PC-3 (cell line): Measurements from ENCODE around the gene SETMAR. TPM values are rescaled to one million over a fixed set of nuclear protein-coding genes. Genes with fewer than 3 reads are reported as not detected.

Experiments
- ATAC-seq: fragments of 200-7000 bp; cut with Tn5 transposase; 2 replicates; pipeline ENCODE4 v1.9.1; 2020; ENCODE audit warnings: mild to moderate bottlenecking, moderate library complexity
- BruUV-seq: library from RNA; stranded (reverse); fragments of 400-500 nt; replicated peaks from 2 replicates; lab custom pipeline; 2021; lab: Mats Ljungman, UMichigan
- CTCF ChIA-PET: fragments of 300-600 bp; sonication (Branson Sonifier 250); formaldehyde crosslinking; loops from one replicate; lab custom pipeline; 2022; ENCODE audit warnings: antibody characterized with exemption; lab: Charles Lee
- POLR2A ChIA-PET: fragments of 300-600 bp; sonication (Branson Sonifier 250); formaldehyde crosslinking; loops from one replicate; lab custom pipeline; 2022; ENCODE audit warnings: antibody characterized with exemption; ENCODE audit not compliant: unreplicated experiment; lab: Charles Lee
- DNase-seq: peaks from one replicate; pipeline ENCODE4 v3.0.0-alpha.2; 2015
- H2AFZ ChIP-seq: fragments of 300-600 bp; sonication (generic); 2 replicates; pipeline ENCODE4 v1.6.0; 2016; ENCODE audit warnings: antibody characterized with exemption, low read length
- H3F3A ChIP-seq: fragments of 300-600 bp; sonication (generic); one replicate; pipeline ENCODE4 v1.6.0; 2017; ENCODE audit warnings: antibody characterized with exemption, low read length, control low read depth, mild to moderate bottlenecking; ENCODE audit not compliant: unreplicated experiment
- H3K27ac ChIP-seq: fragments of 300-600 bp; sonication (generic); 2 replicates; pipeline ENCODE4 v1.5.1; 2016; ENCODE audit warnings: mild to moderate bottlenecking, low read length
- H3K27me3 ChIP-seq: fragments of 300-600 bp; sonication (generic); 2 replicates; pipeline ENCODE4 v1.6.1; 2016; ENCODE audit warnings: low read length, mixed read lengths
- H3K36me3 ChIP-seq: fragments of 300-600 bp; sonication (generic); 2 replicates; pipeline ENCODE4 v1.6.1; 2016; ENCODE audit warnings: low read depth, mixed run types, low read length, mixed read lengths
- H3K4me1 ChIP-seq: fragments of 300-600 bp; sonication (generic); 2 replicates; pipeline ENCODE4 v1.5.1; 2016; ENCODE audit warnings: low read length; ENCODE audit not compliant: insufficient read depth
- H3K4me2 ChIP-seq: fragments of 300-600 bp; sonication (generic); 2 replicates; pipeline ENCODE4 v1.6.0; 2016; ENCODE audit warnings: low read length
- H3K4me3 ChIP-seq: fragments of 300-600 bp; sonication (generic); 2 replicates; pipeline ENCODE4 v1.5.1; 2016; ENCODE audit warnings: mild to moderate bottlenecking, low read length, mixed read lengths
- H3K79me2 ChIP-seq: fragments of 300-600 bp; sonication (generic); 2 replicates; pipeline ENCODE4 v1.6.1; 2017; ENCODE audit warnings: low read length, mixed read lengths
- H3K9ac ChIP-seq: fragments of 300-600 bp; sonication (generic); 2 replicates; pipeline ENCODE4 v1.6.0; 2016; ENCODE audit warnings: mild to moderate bottlenecking, low read length
- H3K9me2 ChIP-seq: fragments of 300-600 bp; sonication (generic); replicated peaks from 2 replicates; pipeline ENCODE4 v1.6.1; 2016; ENCODE audit warnings: mixed run types, low read length, mixed read lengths
- H3K9me3 ChIP-seq: fragments of 300-600 bp; sonication (generic); 2 replicates; pipeline ENCODE4 v1.6.1; 2016; ENCODE audit warnings: low read length, mixed read lengths
- H4K20me1 ChIP-seq: fragments of 300-600 bp; sonication (generic); 2 replicates; pipeline ENCODE4 v1.6.1; 2016; ENCODE audit warnings: low read length, mixed read lengths
- EZH2 ChIP-seq: fragments of 300-600 bp; sonication (generic); IDR thresholded peaks from one replicate; pipeline ENCODE4 v1.6.1; 2017; ENCODE audit warnings: antibody characterized with exemption, mild to moderate bottlenecking, low read length; ENCODE audit not compliant: unreplicated experiment
- EZH2phosphoT487 ChIP-seq: fragments of 300-600 bp; sonication (generic); IDR thresholded peaks from 2 replicates; pipeline ENCODE4 v1.6.1; 2018; ENCODE audit warnings: mild to moderate bottlenecking, antibody characterized with exemption, low read length, borderline replicate concordance
- intact Hi-C: fragments of 100-400 bp; cut with micrococcal nuclease; formaldehyde crosslinking; loops from 2 replicates; pipeline ENCODE4 v1.9.0; 2023
- total RNA-seq: library from RNA; depleted of rRNA; stranded (reverse); fragments of >200 nt; gene quantifications from 2 replicates; pipeline ENCODE4 v1.2.3, GENCODE V29; 2014
- TF ChIP-seq, protein P1 (sequence below): fragments of 300-600 bp; sonication (generic); conservative IDR thresholded peaks from 2 replicates; pipeline ENCODE4 v1.5.1; 2017; ENCODE audit warnings: antibody characterized with exemption, low read depth, mild to moderate bottlenecking, low read length

SETMAR gene
- total RNA-seq, 1 experiment from 2014 or later, result 17.5 TPM

DNA sequence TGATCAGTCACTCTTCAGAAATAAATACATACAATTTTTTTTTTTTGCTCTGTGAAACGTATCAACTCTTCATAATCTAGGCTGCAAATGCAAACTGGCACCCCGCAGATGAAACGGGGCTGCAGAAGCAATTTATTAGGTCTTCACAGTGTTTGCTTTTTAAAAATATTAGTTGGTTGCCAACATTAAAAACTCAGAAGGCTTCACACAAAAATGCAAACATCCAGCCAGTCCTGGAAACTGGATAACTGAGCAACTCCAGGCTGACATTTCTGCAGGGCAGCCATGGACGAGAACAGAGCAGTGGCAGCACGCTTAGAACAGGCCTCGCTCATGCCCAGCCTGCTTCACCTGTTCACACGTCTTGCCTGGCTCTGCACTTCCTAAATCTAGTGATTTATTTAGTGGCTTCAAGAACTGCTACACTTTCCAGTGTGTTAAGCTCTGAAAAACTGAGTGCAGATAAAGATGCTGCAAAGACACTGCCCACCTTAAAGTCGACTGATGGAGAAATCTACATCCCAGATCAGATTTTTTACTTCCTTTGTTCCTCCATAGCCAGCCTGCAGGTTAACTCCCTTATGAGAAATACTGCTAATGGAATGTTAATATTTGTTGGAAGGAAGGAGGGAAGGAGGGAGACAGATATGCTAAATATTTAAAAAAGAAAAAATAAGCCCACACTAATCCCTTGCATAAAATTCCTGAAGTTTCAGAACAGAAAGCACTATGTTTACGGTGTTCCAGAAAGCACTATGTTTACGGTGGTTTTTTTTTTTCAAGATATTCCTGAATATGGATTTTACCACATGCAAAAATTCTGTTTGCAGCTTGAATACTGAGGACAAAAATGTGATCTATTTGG is 53.6 kb downstream of the SETMAR start:
- Histone ChIP-seq H4K20me1 (no peaks in the 10 kb centered on the region), H3K9me2 (no peaks in the 10 kb centered on the region), H3K4me3 (no peak overlapping the region), H3K27me3 (no peaks in the 10 kb centered on the region), H3F3A (no peaks in the 10 kb centered on the region), H3K4me1 (peaks cover 2% of the 10 kb centered on the region; the same call in 1 of the 2 replicates), H3K9me3 (no peaks in the 10 kb centered on the region), H3K79me2 (no peaks in the 10 kb centered on the region), H3K9ac (no peak overlapping the region), H3K27ac (no peak overlapping the region), H3K4me2 (no peak overlapping the region), H2AFZ (no peak overlapping the region), H3K36me3 (no peaks in the 10 kb centered on the region)
- ChIA-PET CTCF (no interaction called here), POLR2A (interaction anchor here (0.5 kb wide), 1 partner anchor 135 kb away, joined by 3 read pairs; no protein-coding TSS in a partner anchor)
- DNase-seq, result no peak
- TF ChIP-seq EZH2 (no peak), EZH2phosphoT487 (no peak)
- TF ChIP-seq, protein P1, sequence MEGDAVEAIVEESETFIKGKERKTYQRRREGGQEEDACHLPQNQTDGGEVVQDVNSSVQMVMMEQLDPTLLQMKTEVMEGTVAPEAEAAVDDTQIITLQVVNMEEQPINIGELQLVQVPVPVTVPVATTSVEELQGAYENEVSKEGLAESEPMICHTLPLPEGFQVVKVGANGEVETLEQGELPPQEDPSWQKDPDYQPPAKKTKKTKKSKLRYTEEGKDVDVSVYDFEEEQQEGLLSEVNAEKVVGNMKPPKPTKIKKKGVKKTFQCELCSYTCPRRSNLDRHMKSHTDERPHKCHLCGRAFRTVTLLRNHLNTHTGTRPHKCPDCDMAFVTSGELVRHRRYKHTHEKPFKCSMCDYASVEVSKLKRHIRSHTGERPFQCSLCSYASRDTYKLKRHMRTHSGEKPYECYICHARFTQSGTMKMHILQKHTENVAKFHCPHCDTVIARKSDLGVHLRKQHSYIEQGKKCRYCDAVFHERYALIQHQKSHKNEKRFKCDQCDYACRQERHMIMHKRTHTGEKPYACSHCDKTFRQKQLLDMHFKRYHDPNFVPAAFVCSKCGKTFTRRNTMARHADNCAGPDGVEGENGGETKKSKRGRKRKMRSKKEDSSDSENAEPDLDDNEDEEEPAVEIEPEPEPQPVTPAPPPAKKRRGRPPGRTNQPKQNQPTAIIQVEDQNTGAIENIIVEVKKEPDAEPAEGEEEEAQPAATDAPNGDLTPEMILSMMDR, result no peak
- intact Hi-C loops, result no loop called here
- ATAC-seq, result no peak
- BruUV-seq, result no TSS peak

DNA sequence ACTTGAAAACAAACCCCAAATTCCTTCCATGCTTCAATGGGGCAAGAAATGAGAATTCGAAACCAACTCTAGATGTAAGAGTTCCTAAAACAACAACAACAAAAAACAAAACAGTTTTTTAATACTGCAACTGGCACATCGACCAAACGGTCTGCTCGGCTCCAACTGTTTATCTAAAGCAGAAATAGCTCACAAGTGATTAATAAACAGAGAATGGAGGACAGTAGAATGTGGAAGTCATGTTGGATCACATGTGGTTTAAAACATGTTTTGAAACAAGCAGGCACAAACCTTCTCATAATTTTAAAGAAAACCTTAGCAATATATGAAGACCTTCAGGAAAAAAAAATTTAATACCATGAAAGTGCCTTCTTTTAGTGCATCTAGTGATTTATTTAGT is 55.1 kb downstream of the SETMAR start:
- TF ChIP-seq EZH2phosphoT487, result no peak
- no peak for TF ChIP-seq EZH2
- TF ChIP-seq, protein P1, result no peak
- POLR2A ChIA-PET, result no interaction called here
- CTCF ChIA-PET, result interaction anchor here (0.6 kb wide), 1 partner anchor 26 kb away, joined by 3 read pairs; no protein-coding TSS in a partner anchor

More for the DNA sequence above, 55.1 kb downstream of the SETMAR start:
- no TSS peak for BruUV-seq
- no peaks in the 10 kb centered on the region for H3K79me2 ChIP-seq
- no peak overlapping the region for H3K4me2 ChIP-seq
- H3K36me3 ChIP-seq, result no peaks in the 10 kb centered on the region
- no peak overlapping the region for H3K9ac ChIP-seq
- H2AFZ ChIP-seq, result no peak overlapping the region
- no peaks in the 10 kb centered on the region for H4K20me1 ChIP-seq
- H3K27me3 ChIP-seq, result no peaks in the 10 kb centered on the region
- H3F3A ChIP-seq, result no peaks in the 10 kb centered on the region
- intact Hi-C loops, result no loop called here
- DNase-seq (no peak), ATAC-seq (no peak)
- H3K9me2 ChIP-seq, result no peaks in the 10 kb centered on the region
- H3K9me3 ChIP-seq, result no peaks in the 10 kb centered on the region
- no peaks in the 10 kb centered on the region for H3K4me1 ChIP-seq
- no peak overlapping the region for H3K27ac ChIP-seq
- H3K4me3 ChIP-seq, result no peak overlapping the region
